Muscle of back (tissue), 11 donors: ENCODE data around the gene IFT52. TPM values are rescaled to one million over a fixed set of nuclear protein-coding genes. Genes with fewer than 3 reads are reported as not detected.
"Not testable (repeated sequence)": the region's sequence is repeated elsewhere in the genome, so short reads cannot be mapped to it uniquely, and the experiment has no call there.

Source experiments
- DNase-seq, 3 donors: peaks; one replicate each; pipeline versions ENCODE4 v3.0.0 to v3.0.0-alpha.2; 2013
- polyA plus RNA-seq, 10 donors: library from polyadenylated mRNA; unstranded; fragments of 120-200 nt; gene quantifications; one replicate each; pipeline ENCODE4 v1.2.1, GENCODE V29; 2013; ENCODE audit not compliant: insufficient read length in 10 of 10

The IFT52 gene
- polyA plus RNA-seq, 10 donors = 24.9 to 40.1 (median 29.5) TPM

DNA sequence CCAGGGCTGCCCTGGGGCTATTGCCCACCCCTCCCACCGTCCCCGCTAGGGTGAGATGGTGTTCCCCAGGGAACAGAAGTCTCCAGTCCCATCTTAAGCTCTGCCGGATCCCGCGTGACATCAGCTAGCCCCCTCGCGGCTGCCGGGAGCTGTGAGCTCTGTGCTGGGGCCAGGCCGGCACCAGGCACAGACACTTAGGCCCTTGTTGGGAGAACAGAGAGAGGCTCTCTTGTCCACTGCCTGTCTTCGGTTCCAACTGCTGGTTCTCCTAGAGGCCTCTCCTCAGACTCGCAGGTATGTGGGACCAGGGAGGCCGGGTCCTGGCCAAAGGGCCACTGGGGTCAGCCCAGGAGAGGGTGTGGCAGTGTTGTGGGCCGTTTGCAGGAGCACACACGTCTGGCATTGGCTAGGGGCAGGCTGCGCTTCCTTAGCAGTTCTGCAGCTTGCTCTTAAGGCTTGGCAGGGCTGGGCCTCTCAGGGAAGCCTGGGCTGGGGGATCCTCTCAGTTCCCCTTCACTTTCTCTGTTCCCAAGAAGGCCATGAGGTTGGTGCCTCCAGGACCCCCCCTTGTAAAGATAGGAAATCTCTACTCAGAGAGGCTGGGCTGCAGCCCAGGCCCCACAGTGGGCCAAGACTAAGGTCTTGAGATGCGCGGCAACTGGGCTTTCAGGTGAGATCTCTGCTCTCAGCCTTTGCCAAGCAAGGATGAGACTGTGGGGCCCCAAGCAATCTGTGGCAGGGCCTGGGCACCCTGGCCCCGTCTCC is 25.6 kb upstream of the IFT52 start:
- no peak for DNase-seq

DNA sequence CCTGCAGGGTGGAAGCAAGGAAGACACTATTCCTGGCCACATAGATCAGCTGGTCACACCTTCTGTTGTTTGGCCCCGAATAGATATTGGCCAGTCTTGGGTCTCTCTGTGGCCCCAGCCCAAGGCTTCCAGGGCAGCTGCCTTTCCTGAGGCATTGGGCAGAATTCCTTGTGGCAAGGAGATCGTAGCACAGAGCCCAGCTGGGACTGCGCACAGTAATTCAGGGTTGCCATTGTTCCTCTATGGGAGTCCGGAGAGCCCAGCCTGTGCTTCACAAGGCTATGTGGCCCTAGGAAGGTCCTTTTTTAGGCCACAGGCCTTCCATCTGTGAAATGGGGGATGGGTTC is 25.0 kb upstream of the IFT52 start:
- no peak for DNase-seq

DNA sequence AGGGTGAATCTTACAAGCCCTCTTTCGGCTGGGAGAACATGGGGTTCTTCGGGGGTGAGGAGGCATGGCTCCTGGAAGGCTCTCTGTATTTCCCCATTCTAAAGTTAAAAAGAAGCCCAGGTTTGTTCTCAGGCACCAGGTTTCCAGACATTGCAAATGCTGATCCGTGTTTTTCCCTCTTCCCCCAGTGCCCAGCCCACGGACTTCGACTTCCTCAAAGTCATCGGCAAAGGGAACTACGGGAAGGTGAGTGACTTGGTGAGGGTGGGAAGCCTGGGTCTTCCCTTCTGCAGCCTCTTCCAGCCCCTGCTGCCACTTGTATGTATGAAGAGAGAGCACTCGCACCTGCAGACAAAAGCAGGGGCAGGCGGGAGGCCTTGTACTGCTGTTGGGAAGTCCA is 23.3 kb upstream of the IFT52 start:
- DNase-seq = no peak

DNA sequence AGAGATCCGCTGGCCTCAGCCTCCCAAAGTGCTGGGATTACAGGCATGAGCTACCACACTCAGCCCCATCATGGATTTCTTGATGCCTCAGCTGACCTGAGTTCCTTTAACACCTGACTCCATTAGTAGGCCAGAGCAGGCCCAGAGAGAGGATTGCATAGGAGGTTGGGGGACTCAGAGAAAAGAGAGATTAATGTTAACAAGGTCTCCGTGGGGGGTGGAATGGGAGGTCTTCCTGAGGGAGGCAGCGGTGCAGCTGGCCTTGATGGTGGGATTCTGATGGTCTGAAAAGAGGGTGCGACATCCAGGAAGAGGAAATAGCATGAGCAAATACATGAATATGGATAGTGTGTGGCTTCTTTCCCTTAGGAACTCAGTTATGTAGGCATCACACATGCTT is 22.0 kb upstream of the IFT52 start:
- no peak for DNase-seq

DNA sequence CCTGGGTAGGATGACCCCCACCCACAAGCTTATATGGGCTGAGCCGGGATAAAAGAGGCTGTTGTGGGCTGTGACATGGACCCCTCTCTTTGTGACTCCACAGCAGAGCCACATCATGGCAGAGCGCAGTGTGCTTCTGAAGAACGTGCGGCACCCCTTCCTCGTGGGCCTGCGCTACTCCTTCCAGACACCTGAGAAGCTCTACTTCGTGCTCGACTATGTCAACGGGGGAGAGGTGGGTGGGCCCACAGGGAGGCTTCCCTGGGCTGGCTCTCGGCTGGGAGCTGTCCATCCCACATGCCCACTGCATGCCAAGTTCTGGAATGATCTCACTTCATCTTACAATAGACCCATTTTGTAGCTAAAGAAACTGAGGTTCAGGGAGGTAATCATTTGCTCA is 21.5 kb upstream of the IFT52 start:
- no peak for DNase-seq

DNA sequence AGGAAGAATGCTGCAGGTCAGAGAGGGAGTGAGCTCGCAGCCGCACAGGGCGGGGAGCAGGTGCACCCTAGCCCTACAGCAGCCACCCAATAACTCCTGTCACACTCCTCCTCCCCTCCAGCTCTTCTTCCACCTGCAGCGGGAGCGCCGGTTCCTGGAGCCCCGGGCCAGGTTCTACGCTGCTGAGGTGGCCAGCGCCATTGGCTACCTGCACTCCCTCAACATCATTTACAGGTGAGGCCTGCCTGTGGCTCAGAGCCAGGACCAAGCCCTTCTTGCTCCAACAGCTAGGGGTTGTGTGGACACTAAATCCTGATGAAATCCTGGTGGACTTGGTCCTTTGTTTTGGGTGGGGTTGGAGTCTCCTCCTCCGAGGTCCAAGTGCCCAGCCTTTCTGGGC is 20.2 kb upstream of the IFT52 start:
- DNase-seq = no peak

DNA sequence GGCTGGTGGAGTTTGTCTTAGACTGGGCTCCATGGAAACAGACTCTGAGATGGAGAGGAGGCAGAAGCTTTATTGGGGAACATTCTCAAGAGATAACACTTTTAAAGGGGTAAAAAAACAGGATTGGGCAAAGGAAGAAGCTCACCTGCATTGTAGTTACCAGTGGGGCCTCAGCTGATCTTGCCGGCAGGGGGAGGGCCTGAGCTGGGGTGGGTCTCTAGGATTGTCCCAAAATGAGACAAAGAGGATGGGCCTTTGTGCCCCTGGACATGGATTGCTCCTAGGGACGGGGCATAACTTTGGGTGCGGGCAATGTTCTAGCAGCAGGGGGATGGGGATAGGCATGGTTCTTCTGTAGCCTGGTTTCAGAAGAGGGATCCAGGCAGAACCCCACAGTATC is 19.4 kb upstream of the IFT52 start:
- no peak for DNase-seq

DNA sequence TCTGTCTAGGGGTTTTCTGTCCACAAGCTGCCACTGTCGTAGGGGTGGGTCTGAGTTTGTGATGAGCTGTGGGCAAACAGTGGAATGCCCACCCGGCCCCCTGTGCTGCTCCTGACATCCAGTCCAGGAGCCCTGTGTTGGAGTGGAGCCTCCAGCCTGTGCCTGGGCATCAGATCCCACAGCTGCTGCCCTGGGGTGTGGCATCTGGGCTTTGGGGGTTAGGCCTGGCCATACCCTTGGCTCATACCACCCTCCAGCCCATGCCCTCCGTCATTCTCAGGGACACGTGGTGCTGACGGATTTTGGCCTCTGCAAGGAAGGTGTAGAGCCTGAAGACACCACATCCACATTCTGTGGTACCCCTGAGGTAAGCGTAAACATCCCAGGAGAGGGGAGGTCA is 19.0 kb upstream of the IFT52 start:
- DNase-seq = no peak

DNA sequence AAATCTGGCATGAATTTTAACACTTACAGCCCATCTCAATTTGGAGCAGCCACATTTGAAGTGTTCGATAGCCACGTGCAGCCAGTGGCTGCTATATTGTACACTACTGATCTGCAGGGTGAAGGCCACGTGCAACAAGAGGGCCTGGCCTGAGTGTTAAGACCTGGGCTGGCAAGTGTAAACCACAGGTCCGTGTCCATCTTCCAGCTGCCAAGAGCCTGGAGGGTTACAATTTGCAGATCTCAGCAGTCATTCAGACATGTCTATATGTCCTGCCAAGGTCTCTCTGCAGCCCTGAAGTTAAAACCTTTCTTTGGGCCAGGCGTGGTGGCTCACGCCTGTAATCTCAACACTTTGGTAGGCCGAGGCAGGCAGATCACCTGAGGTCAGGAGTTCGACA is 17.8 kb upstream of the IFT52 start:
- no peak for DNase-seq

DNA sequence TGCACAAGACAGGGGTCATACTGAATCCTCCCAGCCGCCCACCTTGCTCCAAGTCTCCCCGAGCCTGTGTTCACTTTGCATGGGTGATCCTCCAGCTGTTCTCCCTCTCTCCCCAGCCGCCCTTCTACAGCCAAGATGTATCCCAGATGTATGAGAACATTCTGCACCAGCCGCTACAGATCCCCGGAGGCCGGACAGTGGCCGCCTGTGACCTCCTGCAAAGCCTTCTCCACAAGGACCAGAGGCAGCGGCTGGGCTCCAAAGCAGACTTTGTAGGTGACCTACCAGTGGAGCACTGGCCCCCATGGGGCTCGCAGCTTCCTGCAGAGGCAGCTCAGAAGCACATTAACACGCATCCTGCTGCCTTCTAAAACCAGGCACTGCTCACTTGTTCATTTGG is 14.6 kb upstream of the IFT52 start:
- DNase-seq = no peak

DNA sequence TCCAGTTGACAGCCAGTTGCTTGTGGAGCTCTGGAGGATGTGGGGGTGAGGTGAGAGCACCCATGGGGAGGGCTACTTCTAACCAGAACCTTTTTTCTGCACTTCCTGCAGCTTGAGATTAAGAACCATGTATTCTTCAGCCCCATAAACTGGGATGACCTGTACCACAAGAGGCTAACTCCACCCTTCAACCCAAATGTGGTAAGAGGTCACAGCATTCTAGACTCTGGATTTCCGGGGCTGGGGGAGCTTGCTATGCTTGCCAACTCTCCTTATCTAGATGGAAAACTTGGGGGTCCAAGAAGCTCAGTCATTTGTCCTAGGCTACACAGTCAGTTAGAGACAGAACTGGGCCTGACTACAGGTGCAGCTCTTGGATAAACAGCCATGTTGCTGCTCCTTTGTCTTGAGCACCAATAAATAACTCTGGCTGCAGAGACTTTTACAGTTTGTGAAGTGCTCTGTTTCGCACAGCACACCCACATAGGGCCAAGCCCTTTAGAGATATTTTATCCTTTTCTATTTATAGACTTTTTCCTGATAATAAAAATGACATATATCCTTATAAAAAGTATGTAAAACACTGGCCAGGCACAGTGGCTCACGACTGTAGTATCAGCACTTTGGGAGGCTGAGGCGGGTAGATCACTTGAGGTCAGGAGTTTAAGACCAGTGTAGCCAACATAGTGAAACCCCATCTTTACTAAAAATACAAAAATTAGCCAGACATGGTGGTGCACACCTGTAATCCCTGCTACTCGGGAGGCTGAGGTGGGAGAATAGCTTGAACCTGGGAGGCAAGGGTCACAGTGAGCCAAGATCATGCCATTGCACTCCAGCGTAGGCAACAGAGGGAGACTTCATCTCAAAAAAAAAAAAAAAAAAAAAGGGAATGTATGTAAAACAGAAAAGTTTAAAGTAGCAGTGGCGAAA is 10.6 kb upstream of the IFT52 start:
- DNase-seq = no peak

DNA sequence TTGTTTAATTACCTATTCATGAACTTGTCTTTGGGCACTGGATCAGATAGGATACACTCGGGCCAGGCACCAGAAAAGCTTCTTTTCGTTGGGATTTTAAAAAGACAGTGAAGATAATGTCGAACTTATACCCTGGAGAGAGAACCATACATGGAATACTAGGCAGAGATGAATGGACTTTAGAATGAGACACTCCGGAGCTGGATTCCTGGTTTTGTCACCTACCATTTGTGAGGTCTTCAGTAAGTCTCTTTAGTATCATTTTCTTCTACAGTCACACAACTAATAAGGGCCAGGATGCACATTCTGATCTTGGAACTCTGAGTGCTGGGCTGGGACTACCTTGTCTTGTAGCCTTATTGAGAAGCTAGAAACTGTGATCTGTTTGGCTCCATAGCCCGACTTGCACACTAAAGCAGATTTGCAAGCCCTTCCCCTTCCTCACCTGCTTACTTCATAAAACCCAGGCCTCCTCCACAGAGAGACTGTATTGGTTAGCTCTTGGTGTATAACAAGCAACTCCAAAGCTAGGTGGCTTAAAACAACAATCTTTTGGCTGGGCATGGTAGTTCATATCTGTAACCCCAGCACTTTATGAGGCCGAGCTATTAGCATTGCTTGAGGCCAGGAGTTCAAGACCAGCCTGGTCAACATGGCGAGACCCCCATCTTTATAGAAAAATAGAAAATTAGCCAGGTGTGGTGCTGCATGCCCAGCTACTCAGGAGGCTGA is 7.4 kb upstream of the IFT52 start:
- no peak for DNase-seq

DNA sequence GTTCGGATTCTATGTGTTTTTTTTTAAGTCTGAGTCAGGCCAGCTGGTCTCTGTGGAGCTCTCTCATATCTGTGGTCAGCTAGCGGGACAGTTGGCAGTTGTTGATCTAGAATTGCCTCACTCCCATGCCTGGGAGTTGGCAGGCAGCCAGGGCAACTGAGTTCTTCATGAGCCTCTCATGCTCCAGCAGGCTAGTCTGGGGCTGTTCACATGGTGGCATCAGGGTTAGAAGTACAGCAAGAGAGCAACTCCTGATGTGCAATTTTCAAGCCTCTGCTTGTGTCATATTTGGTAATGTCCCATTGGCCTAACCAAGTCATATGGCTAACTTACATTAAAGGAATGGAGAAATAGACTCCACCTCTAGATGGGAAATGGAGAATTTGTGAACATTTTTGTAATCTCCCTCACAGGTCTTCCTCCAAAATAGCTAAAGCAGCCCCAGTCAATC is 6.7 kb upstream of the IFT52 start:
- DNase-seq = peak; percentile 22 to 64 (median 42)

DNA sequence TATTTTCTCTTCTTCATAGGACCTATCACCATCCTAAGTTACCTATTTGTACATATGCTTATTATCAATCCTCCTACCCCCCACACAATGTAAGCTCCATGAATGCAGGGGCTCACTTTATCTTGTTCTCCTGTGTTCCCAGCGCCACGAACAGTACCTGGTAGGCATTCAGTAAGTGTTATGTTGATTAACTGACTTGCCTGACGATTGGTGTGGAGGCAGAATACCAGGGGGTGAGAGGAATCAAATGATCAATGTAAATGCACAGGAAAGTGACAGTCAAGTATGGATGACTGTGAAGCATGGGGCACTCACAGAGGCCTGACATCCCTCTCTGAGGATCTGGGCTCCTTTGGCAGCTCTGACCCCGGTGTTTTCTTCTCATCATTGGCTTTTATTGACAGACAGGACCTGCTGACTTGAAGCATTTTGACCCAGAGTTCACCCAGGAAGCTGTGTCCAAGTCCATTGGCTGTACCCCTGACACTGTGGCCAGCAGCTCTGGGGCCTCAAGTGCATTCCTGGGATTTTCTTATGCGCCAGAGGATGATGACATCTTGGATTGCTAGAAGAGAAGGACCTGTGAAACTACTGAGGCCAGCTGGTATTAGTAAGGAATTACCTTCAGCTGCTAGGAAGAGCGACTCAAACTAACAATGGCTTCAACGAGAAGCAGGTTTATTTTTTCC is 6.1 kb upstream of the IFT52 start:
- peak in 1 of 3 donors; percentile 14 for DNase-seq

DNA sequence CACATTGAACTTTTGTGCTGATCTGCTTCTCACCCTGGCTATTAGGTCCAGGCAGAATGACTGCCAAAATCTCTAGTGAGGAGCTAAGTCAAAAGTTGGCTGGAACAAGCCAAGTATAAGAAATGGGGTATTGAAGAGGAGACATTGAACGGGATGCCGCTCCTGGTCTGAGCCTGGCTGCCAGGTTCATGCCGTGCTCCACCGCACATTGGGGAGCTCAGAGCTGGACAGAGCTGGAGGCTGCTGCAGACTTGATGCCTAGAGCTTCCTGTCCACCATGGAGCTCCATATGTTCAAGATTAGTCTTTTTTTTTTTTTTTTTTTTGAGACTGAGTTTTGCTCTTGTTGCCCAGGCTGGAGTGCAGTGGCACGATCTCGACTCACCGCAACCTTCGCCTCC is 4.1 kb upstream of the IFT52 start:
- no peak for DNase-seq

DNA sequence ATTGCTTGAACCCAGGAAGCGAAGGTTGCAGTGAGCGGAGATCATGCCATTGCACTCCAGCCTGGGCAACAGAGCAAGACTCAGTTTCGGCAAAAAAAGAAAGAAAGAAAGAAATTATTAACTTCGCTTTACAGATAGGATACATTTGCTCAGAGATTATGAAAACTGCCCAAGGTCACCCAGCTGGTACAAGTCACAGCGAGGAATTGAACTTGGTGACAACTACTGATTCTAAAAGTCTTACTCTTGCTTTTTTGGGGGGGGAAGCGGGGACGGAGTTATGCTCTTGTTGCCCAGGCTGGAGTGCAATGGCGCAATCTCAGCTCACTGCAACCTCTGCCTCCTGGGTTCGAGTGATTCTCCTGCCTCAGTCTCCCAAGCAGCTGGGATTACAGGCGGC is 2.2 kb upstream of the IFT52 start:
- not testable (repeated sequence) for DNase-seq

DNA sequence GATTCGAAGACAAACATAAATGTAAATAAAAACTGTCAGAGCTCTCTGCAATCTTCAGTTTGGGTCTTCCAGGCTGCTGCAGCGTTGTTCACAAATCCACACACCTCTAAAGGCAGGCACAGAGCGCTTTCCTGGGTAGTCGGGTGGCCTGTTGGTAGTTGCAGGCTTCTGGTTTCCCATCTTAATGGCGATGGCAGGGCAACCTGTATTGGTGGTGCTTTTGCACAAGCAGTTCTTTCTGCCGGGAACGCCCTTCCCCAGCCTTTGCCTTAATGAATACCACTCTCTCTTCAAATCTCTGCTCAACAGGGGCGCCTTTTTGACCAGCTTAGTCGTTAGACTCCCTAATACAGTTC is 723 bp upstream of the IFT52 start:
- no peak for DNase-seq

DNA sequence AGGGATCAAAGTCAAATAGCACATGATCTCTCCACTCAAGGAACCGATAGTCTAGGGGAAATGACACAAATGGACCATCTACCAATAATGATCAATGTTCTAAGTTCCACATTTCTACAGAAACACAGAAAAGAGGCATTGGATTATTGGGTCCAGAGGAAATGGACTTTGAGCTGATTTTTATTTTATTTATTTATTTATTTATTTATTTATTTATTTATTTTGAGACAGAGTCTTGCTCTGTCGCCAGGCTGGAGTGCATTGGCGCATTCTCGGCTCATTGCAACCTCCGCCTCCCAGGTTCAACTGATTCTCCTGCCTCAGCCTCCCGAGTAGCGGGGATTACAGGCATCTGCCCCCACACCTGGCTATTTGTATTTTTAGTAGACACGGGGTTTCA is 11.2 kb downstream of the IFT52 start:
- not testable (repeated sequence) for DNase-seq

DNA sequence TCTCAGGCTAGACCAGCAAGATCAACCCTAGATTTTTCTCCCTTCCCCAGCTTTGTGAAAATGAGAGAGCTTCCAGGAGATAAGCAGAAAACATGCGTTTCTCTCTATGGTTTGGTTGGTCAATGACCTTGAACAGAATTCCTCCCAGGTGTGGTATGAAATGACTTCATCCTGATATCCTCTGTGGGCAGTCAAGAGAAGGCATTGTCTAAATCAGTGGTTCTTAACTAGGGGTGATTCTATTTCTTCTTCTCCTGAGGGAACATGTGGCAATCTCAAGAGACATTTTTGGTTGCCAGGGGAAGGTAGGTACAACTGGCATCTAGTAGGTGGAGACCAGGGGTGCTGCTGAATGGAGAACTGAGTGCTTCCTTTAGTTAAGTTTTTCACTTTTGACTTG is 12.4 kb downstream of the IFT52 start:
- DNase-seq = no peak

DNA sequence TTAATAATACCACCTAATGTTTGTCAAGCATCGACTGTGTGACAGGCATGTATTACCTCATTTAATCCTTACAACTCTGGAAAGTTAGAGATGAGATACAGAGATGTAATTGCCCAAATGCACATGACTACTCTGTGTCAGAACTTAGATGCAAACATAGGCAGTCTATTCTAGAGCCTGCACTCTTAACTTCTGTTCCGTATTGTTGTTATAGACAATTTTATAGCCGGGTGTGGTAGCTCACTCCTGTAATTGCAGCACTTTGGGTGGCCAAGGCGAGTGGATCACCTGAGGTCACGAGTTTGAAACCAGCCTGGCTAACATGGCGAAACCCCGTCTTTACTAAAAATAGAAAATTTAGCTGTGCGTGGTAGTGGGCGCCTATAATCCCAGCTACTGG is 15.0 kb downstream of the IFT52 start:
- DNase-seq = no peak

DNA sequence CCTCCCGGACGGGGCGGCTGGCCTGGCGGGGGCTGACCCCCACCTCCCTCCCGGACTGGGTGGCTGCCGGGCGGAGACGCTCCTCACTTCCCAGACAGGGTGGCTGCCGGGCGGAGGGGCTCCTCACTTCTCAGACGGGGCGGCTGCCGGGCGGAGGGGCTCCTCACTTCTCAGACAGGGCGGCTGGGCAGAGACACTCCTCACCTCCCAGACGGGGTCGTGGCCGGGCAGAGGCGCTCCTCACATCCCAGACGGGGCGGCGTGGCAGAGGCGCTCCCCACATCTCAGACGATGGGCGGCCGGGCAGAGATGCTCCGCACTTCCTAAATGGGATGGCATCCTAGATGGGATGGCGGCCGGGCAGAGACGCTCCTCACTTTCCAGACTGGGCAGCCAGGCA is 16.5 kb downstream of the IFT52 start:
- DNase-seq = not testable (repeated sequence)

DNA sequence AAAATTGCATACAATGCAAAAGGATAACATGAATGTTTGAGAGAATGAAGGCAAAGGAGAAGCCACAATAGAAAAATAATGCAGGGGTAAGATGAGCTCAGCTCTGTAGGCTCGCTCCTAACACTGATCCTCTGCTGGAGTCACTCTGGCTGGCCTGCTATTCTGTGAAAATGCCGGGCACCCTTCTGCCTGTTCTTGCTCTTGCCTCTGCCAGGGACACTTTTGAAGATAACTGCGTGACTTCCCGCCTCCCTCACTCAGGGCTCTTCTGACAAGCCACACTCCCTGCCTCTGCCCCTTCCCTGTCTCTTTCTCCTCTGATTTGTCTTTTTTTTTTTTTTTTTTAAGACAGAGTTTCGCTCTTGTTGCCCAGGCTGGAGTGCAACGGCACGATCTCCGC is 40.9 kb downstream of the IFT52 start:
- DNase-seq = no peak
